K562 (cell line): ENCODE measurements around the gene DNAJC12. TPM values are rescaled to one million over a fixed set of nuclear protein-coding genes. Genes with fewer than 3 reads are reported as not detected.

Source experiments
- CCNT2 ChIP-seq: IDR thresholded peaks from 2 replicates; pipeline ENCODE4 v1.6.1; 2011; ENCODE audit warnings: borderline replicate concordance, low read depth, mild to moderate bottlenecking, moderate library complexity, mixed read lengths, low read length; ENCODE audit not compliant: insufficient read length; ENCODE audit errors: extremely low read depth
- CHD1 ChIP-seq: fragments of 200-600 bp; sonication (generic); IDR thresholded peaks from one replicate; pipeline ENCODE4 v1.6.1; 2012; ENCODE audit warnings: mild to moderate bottlenecking, moderate library complexity, low read length, inconsistent platforms
- E4F1 ChIP-seq: fragments of 250-450 bp; sonication (Bioruptor Pico); IDR thresholded peaks from 2 replicates; pipeline ENCODE4 v1.5.0; 2021; ENCODE audit warnings: mild to moderate bottlenecking, borderline replicate concordance
- ELK3 ChIP-seq: fragments of 450-650 bp; formaldehyde crosslinking; IDR thresholded peaks from 2 replicates; pipeline ENCODE4 v1.4.0; 2020; ENCODE audit warnings: mild to moderate bottlenecking
- FOS ChIP-seq: IDR thresholded peaks from 3 replicates; pipeline ENCODE4 v1.6.1; 2011; ENCODE audit not compliant: insufficient read length; ENCODE audit errors: extremely low read depth
- GABPA ChIP-seq: fragments of 200-800 bp; sonication (Bioruptor generic); conservative IDR thresholded peaks from 2 replicates; pipeline ENCODE4 v1.6.1; 2016; ENCODE audit warnings: low read depth, missing genetic modification characterization, missing compliant biosample characterization
- GTF2E2 ChIP-seq: fragments of 200-800 bp; sonication (Bioruptor generic); IDR thresholded peaks from 2 replicates; pipeline ENCODE4 v1.6.1; 2016; ENCODE audit warnings: missing genetic modification characterization, missing compliant biosample characterization
- MBD2 ChIP-seq: sonication (generic); IDR thresholded peaks from 2 replicates; pipeline ENCODE4 v1.6.1; 2016; ENCODE audit warnings: low read depth, borderline replicate concordance
- MCM5 ChIP-seq: fragments of 450-650 bp; IDR thresholded peaks from 2 replicates; pipeline ENCODE4 v1.6.1; 2016; ENCODE audit warnings: low read depth
- MIER1 ChIP-seq: fragments of 450-650 bp; IDR thresholded peaks from 2 replicates; pipeline ENCODE4 v1.6.1; 2016; ENCODE audit warnings: antibody characterized with exemption, mild to moderate bottlenecking, low read depth
- NCOA4 ChIP-seq: fragments of 450-650 bp; IDR thresholded peaks from 2 replicates; pipeline ENCODE4 v1.6.1; 2018; ENCODE audit warnings: mild to moderate bottlenecking; ENCODE audit not compliant: partially characterized antibody
- NKRF ChIP-seq: fragments of 450-650 bp; IDR thresholded peaks from 2 replicates; pipeline ENCODE4 v1.6.1; 2016; ENCODE audit warnings: borderline replicate concordance
- SAFB2 ChIP-seq: fragments of 200-400 bp; formaldehyde crosslinking; IDR thresholded peaks from 2 replicates; pipeline ENCODE4 v1.6.1; 2018; ENCODE audit warnings: borderline replicate concordance, low read length, low read depth, moderate library complexity; ENCODE audit not compliant: severe bottlenecking
- SMARCC2 ChIP-seq: fragments of 450-650 bp; IDR thresholded peaks from 2 replicates; pipeline ENCODE4 v1.6.1; 2017; ENCODE audit warnings: antibody characterized with exemption, moderate library complexity, mild to moderate bottlenecking, low read depth
- SMC3 ChIP-seq: conservative IDR thresholded peaks from 2 replicates; pipeline ENCODE4 v1.6.1; 2011; ENCODE audit warnings: low read depth, low read length, improper control_type of control experiment; ENCODE audit not compliant: insufficient read depth
- SPI1 ChIP-seq: IDR thresholded peaks from 2 replicates; pipeline ENCODE4 v1.6.1; 2011; ENCODE audit warnings: low read depth, low read length, control low read depth, borderline replicate concordance
- TBL1XR1 ChIP-seq, 2 experiments: IDR thresholded peaks; 2 replicates each; pipeline ENCODE4 v1.6.1; 2012; ENCODE audit warnings: improper control_type of control experiment in 2 of 2, low read length in 2 of 2, mild to moderate bottlenecking in 1 of 2
- TEAD4 ChIP-seq, 2 experiments: sonication (generic) in 1 of 2; formaldehyde crosslinking in 1 of 2; IDR thresholded peaks; 2 replicates each; pipeline versions ENCODE4 v1.6.1 to v1.8.0; 2012 to 2022; ENCODE audit warnings: borderline replicate concordance in 1 of 2, inconsistent platforms in 1 of 2, low read length in 1 of 2, mild to moderate bottlenecking in 1 of 2, missing genetic modification reagents in 1 of 2
- ZFPM2 ChIP-seq: fragments of 250-450 bp; sonication (Bioruptor Pico); IDR thresholded peaks from 2 replicates; pipeline ENCODE4 v1.5.1; 2022; ENCODE audit warnings: mild to moderate bottlenecking
- ZNF23 ChIP-seq: fragments of 250-450 bp; sonication (Bioruptor Pico); IDR thresholded peaks from 2 replicates; pipeline ENCODE4 v1.4.0; 2020; ENCODE audit warnings: mild to moderate bottlenecking
- ZNF395 ChIP-seq: fragments of 200-800 bp; sonication (Bioruptor generic); IDR thresholded peaks from 2 replicates; pipeline ENCODE4 v1.6.1; 2017; ENCODE audit warnings: missing genetic modification characterization, missing compliant biosample characterization
- ZNF444 ChIP-seq: fragments of 250-450 bp; sonication (Bioruptor Pico); IDR thresholded peaks from 2 replicates; pipeline ENCODE4 v1.4.0; 2020; ENCODE audit warnings: mild to moderate bottlenecking, moderate library complexity
- polyA plus RNA-seq, 8 experiments: library from polyadenylated mRNA; depleted of rRNA in 4 of 8; stranded (reverse) in 5 of 8; unstranded in 3 of 8; fragments of >200 nt; fragmentation: Nextera tagmentation in 2 of 8; fragmentation: Illumina TruSeq in 1 of 8; extraction: Ambion mirVana in 2 of 8; extraction: Trizol in 1 of 8; gene quantifications; 2 replicates each; pipeline versions ENCODE4 v1.2.1 to v1.2.3, GENCODE V29; 2011 to 2014; ENCODE audit warnings: inconsistent platforms in 1 of 8, missing spikeins in 1 of 8
- total RNA-seq, 7 experiments: library from RNA; depleted of rRNA in 6 of 7; stranded (reverse); fragments of >200 nt in 6 of 7; fragmentation: Illumina TruSeq in 2 of 7; extraction: Trizol in 2 of 7; gene quantifications; 2 replicates each; pipeline versions ENCODE4 v1.2.1 to v1.2.3, GENCODE V29; 2011 to 2021; ENCODE audit warnings: low replicate concordance in 1 of 7

Gene DNAJC12
- total and polyA plus RNA-seq, 9 of the 15 experiments (the other 6 are each of a cell fraction or from before 2014, with no cell fraction given), result 7.4 to 95.9 (median 68.5) TPM

- TF ChIP-seq GTF2E2 (tag) (no peak; the same call in 1 of the 2 replicates), SMARCC2 (no peak), ZNF444 (no peak), CHD1 (peak; percentile 44), FOS (no peak), TBL1XR1 (IDR thresholded peaks at IDR 0.05; ENCODE audit: low read length in 2 of 2) (no peak), ELK3 (CRISPR knock-in tag) (no peak), SMC3 (no peak), ZNF23 (CRISPR knock-in tag) (no peak), MCM5 (no peak), NCOA4 (no peak), TEAD4 (IDR thresholded peaks at IDR 0.05; ENCODE audit: low read length) (no peak), TEAD4 (CRISPR knock-in tag; IDR thresholded peaks at IDR 0.05; ENCODE audit: borderline replicate concordance) (no peak), MIER1 (peak; percentile 56; the same call in 1 of the 2 replicates), SPI1 (no peak), GABPA (tag) (no peak), MBD2 (no peak), E4F1 (no peak), SAFB2 (no peak), NKRF (no peak), ZFPM2 (CRISPR knock-in tag) (no peak), ZNF395 (CRISPR knock-in tag) (no peak), CCNT2 (no peak)
These were observed 45.8 kb upstream of the DNAJC12 start (continued) for GRCh38 chr10:67883710-67884312.
